Activated CD4-positive, alpha-beta T cell treated with anti-CD3 and anti-CD28 coated beads for 36 hours (primary cell): ENCODE data around the gene IQGAP2. TPM values are rescaled to one million over a fixed set of nuclear protein-coding genes. Genes with fewer than 3 reads are reported as not detected.

Experiments
- ATAC-seq: fragments of 200-7000 bp; cut with Tn5 transposase; one replicate; pipeline ENCODE4 v1.10.0; 2021; ENCODE audit warnings: mild to moderate bottlenecking, moderate library complexity
- CTCF ChIA-PET: fragments of 350-600 bp; sonication (Branson Sonifier 250); formaldehyde crosslinking; loops from one replicate; lab custom pipeline; 2021; ENCODE audit warnings: antibody characterized with exemption; lab: Charles Lee
- POLR2A ChIA-PET: fragments of 350-600 bp; sonication (Branson Sonifier 250); formaldehyde crosslinking; loops from one replicate; lab custom pipeline; 2021; ENCODE audit warnings: antibody characterized with exemption, inconsistent platforms; lab: Charles Lee
- DNase-seq: peaks from one replicate; pipeline ENCODE4 v3.0.0-alpha.2; 2020
- H3K27ac Mint-ChIP-seq: one replicate; pipeline ENCODE4 v1.8.0; 2021; ENCODE audit warnings: mixed read lengths
- H3K27me3 Mint-ChIP-seq: one replicate; pipeline ENCODE4 v1.8.0; 2021; ENCODE audit warnings: mixed read lengths
- H3K36me3 Mint-ChIP-seq: one replicate; pipeline ENCODE4 v1.8.0; 2021; ENCODE audit warnings: low read depth, mixed read lengths
- H3K4me1 Mint-ChIP-seq: one replicate; pipeline ENCODE4 v1.8.0; 2021; ENCODE audit warnings: mixed read lengths
- H3K4me3 Mint-ChIP-seq: one replicate; pipeline ENCODE4 v1.8.0; 2021; ENCODE audit warnings: mild to moderate bottlenecking, moderate library complexity, mixed read lengths
- H3K9me3 Mint-ChIP-seq: one replicate; pipeline ENCODE4 v1.8.0; 2021; ENCODE audit warnings: low read depth, mixed read lengths
- intact Hi-C, 2 experiments: fragments of 100-400 bp; cut with DNase I in 1 of 2; cut with micrococcal nuclease in 1 of 2; formaldehyde crosslinking; loops; one replicate each; pipeline versions ENCODE4 v1.14.2 to v1.15.1; 2022 to 2024; cut with DNase I, micrococcal nuclease
- total RNA-seq, 2 experiments: library from RNA; stranded (reverse); gene quantifications; one replicate each; pipeline ENCODE4 v1.2.3, GENCODE V29; 2021

IQGAP2 gene
- total RNA-seq, 2 experiments from 2014 or later: 62.7 to 82.7 TPM

GRCh38 chr5:76476474-76477038 is 73.5 kb downstream of the IQGAP2 start:
- Mint-ChIP-seq H3K4me3 (no peak overlapping the region), H3K9me3 (peaks cover 4% of the 10 kb centered on the region), H3K27me3 (no peaks in the 10 kb centered on the region), H3K4me1 (peaks cover 66% of the 10 kb centered on the region), H3K27ac (no peak overlapping the region), H3K36me3 (peaks cover 8% of the 10 kb centered on the region)
- DNase-seq (no peak), ATAC-seq (no peak)
- CTCF ChIA-PET: interaction anchor here (0.6 kb wide), 1 partner anchor 25 kb away, joined by 3 read pairs; no protein-coding TSS in a partner anchor
- POLR2A ChIA-PET: interaction anchor here (0.6 kb wide), 1 partner anchor 17 kb away, joined by 3 read pairs; no protein-coding TSS in a partner anchor
- intact Hi-C loops: no loop called here

- H3K36me3 Mint-ChIP-seq: peaks cover 8% of the 10 kb centered on the region
- no peaks in the 10 kb centered on the region for H3K27me3 Mint-ChIP-seq
- peaks cover 4% of the 10 kb centered on the region for H3K9me3 Mint-ChIP-seq
- H3K4me1 Mint-ChIP-seq: peaks cover 61% of the 10 kb centered on the region
- ATAC-seq: no peak
- no peak overlapping the region for H3K4me3 Mint-ChIP-seq
- CTCF ChIA-PET: interaction anchor here (0.6 kb wide), 1 partner anchor 26 kb away, joined by 3 read pairs; no protein-coding TSS in a partner anchor
- intact Hi-C loops: no loop called here
- no peak for DNase-seq
- POLR2A ChIA-PET: interaction anchor here (0.6 kb wide), 1 partner anchor 17 kb away, joined by 3 read pairs; no protein-coding TSS in a partner anchor
- no peak overlapping the region for H3K27ac Mint-ChIP-seq
Observed at GRCh38 chr5:76477061-76477460, 74.0 kb downstream of the IQGAP2 start.

- ChIA-PET CTCF (no interaction called here), POLR2A (interaction anchor here (0.7 kb wide), 1 partner anchor 29 kb away, joined by 3 read pairs; no protein-coding TSS in a partner anchor)
- H3K9me3 Mint-ChIP-seq: peaks cover 4% of the 10 kb centered on the region
- DNase-seq (no peak), ATAC-seq (no peak)
- intact Hi-C loops: no loop called here
- no peaks in the 10 kb centered on the region for H3K27me3 Mint-ChIP-seq
- no peak overlapping the region for H3K4me3 Mint-ChIP-seq
- H3K27ac Mint-ChIP-seq: no peak overlapping the region
- H3K36me3 Mint-ChIP-seq: peaks cover 8% of the 10 kb centered on the region
- peaks cover 59% of the 10 kb centered on the region for H3K4me1 Mint-ChIP-seq
Observed at GRCh38 chr5:76477571-76477970, 74.5 kb downstream of the IQGAP2 start.

GRCh38 chr5:76479281-76479680 is 76.2 kb downstream of the IQGAP2 start:
- intact Hi-C loops: no loop called here
- peaks cover 1% of the 10 kb centered on the region for H3K36me3 Mint-ChIP-seq
- POLR2A ChIA-PET: no interaction called here

GRCh38 chr5:76479973-76480667 is 77.0 kb downstream of the IQGAP2 start:
- Mint-ChIP-seq H3K36me3 (peaks cover 1% of the 10 kb centered on the region), H3K4me3 (no peak overlapping the region), H3K27ac (no peak overlapping the region), H3K27me3 (no peaks in the 10 kb centered on the region), H3K9me3 (no peaks in the 10 kb centered on the region), H3K4me1 (peaks cover 39% of the 10 kb centered on the region)
- POLR2A ChIA-PET: no interaction called here
- no peak for ATAC-seq
- CTCF ChIA-PET: interaction anchor here (0.5 kb wide), 1 partner anchor 177 kb away, joined by 3 read pairs; no protein-coding TSS in a partner anchor
- DNase-seq: no peak
- intact Hi-C loops: no loop called here

More at GRCh38 chr5:76479281-76479680, 76.2 kb downstream of the IQGAP2 start:
- CTCF ChIA-PET: no interaction called here
- DNase-seq: no peak
- H3K9me3 Mint-ChIP-seq: no peaks in the 10 kb centered on the region
- no peaks in the 10 kb centered on the region for H3K27me3 Mint-ChIP-seq
- H3K4me1 Mint-ChIP-seq: peaks cover 43% of the 10 kb centered on the region
- no peak for ATAC-seq
- H3K4me3 Mint-ChIP-seq: no peak overlapping the region
- H3K27ac Mint-ChIP-seq: no peak overlapping the region

GRCh38 chr5:76482984-76483383 is 79.9 kb downstream of the IQGAP2 start:
- H3K9me3 Mint-ChIP-seq: no peaks in the 10 kb centered on the region
- intact Hi-C loops: no loop called here
- ChIA-PET CTCF (interaction anchor here (0.6 to 1.9 kb wide), 4 partner anchors 9 to 60 kb away, joined by 3 to 8 read pairs (median 4); no protein-coding TSS in a partner anchor), POLR2A (no interaction called here)
- no peak overlapping the region for H3K27ac Mint-ChIP-seq
- no peaks in the 10 kb centered on the region for H3K27me3 Mint-ChIP-seq
- H3K4me1 Mint-ChIP-seq: peaks cover 31% of the 10 kb centered on the region
- no peak overlapping the region for H3K4me3 Mint-ChIP-seq
- H3K36me3 Mint-ChIP-seq: no peaks in the 10 kb centered on the region
- DNase-seq: no peak
- ATAC-seq: no peak

- CTCF ChIA-PET: interaction anchor here (0.7 to 1.9 kb wide), 5 partner anchors 10 to 60 kb away, joined by 3 to 8 read pairs (median 4); no protein-coding TSS in a partner anchor
- no peak overlapping the region for H3K4me3 Mint-ChIP-seq
- intact Hi-C loops: no loop called here
- H3K36me3 Mint-ChIP-seq: no peaks in the 10 kb centered on the region
- peaks cover 33% of the 10 kb centered on the region for H3K4me1 Mint-ChIP-seq
- no peak overlapping the region for H3K27ac Mint-ChIP-seq
- DNase-seq (peak; percentile 20), ATAC-seq (peak; percentile 39)
- no peaks in the 10 kb centered on the region for H3K27me3 Mint-ChIP-seq
- H3K9me3 Mint-ChIP-seq: no peaks in the 10 kb centered on the region
- POLR2A ChIA-PET: interaction anchor here (0.5 to 0.6 kb wide), 2 partner anchors 11 to 132 kb away, joined by 3 read pairs; no protein-coding TSS in a partner anchor
Observed at GRCh38 chr5:76483433-76483832, 80.3 kb downstream of the IQGAP2 start.

- ATAC-seq (no peak), DNase-seq (no peak)
- intact Hi-C loops: no loop called here
- no peak overlapping the region for H3K27ac Mint-ChIP-seq
- ChIA-PET CTCF (interaction anchor here (0.7 to 1.7 kb wide), 4 partner anchors 11 to 59 kb away, joined by 3 to 7 read pairs (median 4); no protein-coding TSS in a partner anchor), POLR2A (interaction anchor here (0.5 to 0.6 kb wide), 2 partner anchors 11 to 133 kb away, joined by 3 read pairs; no protein-coding TSS in a partner anchor)
- H3K27me3 Mint-ChIP-seq: no peaks in the 10 kb centered on the region
- peaks cover under 1% of the 10 kb centered on the region for H3K36me3 Mint-ChIP-seq
- H3K9me3 Mint-ChIP-seq: no peaks in the 10 kb centered on the region
- H3K4me1 Mint-ChIP-seq: peaks cover 33% of the 10 kb centered on the region
- H3K4me3 Mint-ChIP-seq: no peak overlapping the region
Observed at GRCh38 chr5:76483881-76484280, 80.8 kb downstream of the IQGAP2 start.

GRCh38 chr5:76485511-76485910 is 82.4 kb downstream of the IQGAP2 start:
- Mint-ChIP-seq H3K9me3 (no peaks in the 10 kb centered on the region), H3K27me3 (no peaks in the 10 kb centered on the region), H3K36me3 (peaks cover 7% of the 10 kb centered on the region), H3K4me3 (no peak overlapping the region), H3K27ac (no peak overlapping the region), H3K4me1 (peaks cover 28% of the 10 kb centered on the region)
- ChIA-PET CTCF (interaction anchor here (0.5 to 1.5 kb wide), 8 partner anchors 34 to 388 kb away, joined by 3 to 4 read pairs (median 3); no protein-coding TSS in a partner anchor), POLR2A (no interaction called here)
- ATAC-seq (no peak), DNase-seq (no peak)
- intact Hi-C loops: no loop called here

GRCh38 chr5:76487386-76487785 is 84.3 kb downstream of the IQGAP2 start:
- ChIA-PET POLR2A (no interaction called here), CTCF (interaction anchor here (0.7 kb wide), 2 partner anchors 9 to 18 kb away, joined by 3 read pairs; no protein-coding TSS in a partner anchor)
- H3K27me3 Mint-ChIP-seq: no peaks in the 10 kb centered on the region
- H3K4me1 Mint-ChIP-seq: peaks cover 32% of the 10 kb centered on the region
- no peak overlapping the region for H3K27ac Mint-ChIP-seq
- ATAC-seq: no peak
- intact Hi-C loops: no loop called here
- peaks cover 7% of the 10 kb centered on the region for H3K36me3 Mint-ChIP-seq
- no peaks in the 10 kb centered on the region for H3K9me3 Mint-ChIP-seq
- no peak for DNase-seq
- H3K4me3 Mint-ChIP-seq: no peak overlapping the region

GRCh38 chr5:76487821-76488220 is 84.7 kb downstream of the IQGAP2 start:
- Mint-ChIP-seq H3K27me3 (no peaks in the 10 kb centered on the region), H3K27ac (no peak overlapping the region), H3K4me3 (no peak overlapping the region), H3K9me3 (no peaks in the 10 kb centered on the region), H3K4me1 (peaks cover 32% of the 10 kb centered on the region), H3K36me3 (peaks cover 7% of the 10 kb centered on the region)
- intact Hi-C loops: no loop called here
- no peak for DNase-seq
- ChIA-PET CTCF (interaction anchor here (0.7 to 1.5 kb wide), 3 partner anchors 8 to 26 kb away, joined by 3 to 4 read pairs (median 3); no protein-coding TSS in a partner anchor), POLR2A (no interaction called here)
- ATAC-seq: no peak
